ENCODE measurements around the gene FEZ2. TPM values are rescaled to one million over a fixed set of nuclear protein-coding genes. Genes with fewer than 3 reads are reported as not detected.

Gene FEZ2
- polyA plus RNA-seq, 4 donors, result 23.5 to 50.0 (median 35.0) TPM

DNA sequence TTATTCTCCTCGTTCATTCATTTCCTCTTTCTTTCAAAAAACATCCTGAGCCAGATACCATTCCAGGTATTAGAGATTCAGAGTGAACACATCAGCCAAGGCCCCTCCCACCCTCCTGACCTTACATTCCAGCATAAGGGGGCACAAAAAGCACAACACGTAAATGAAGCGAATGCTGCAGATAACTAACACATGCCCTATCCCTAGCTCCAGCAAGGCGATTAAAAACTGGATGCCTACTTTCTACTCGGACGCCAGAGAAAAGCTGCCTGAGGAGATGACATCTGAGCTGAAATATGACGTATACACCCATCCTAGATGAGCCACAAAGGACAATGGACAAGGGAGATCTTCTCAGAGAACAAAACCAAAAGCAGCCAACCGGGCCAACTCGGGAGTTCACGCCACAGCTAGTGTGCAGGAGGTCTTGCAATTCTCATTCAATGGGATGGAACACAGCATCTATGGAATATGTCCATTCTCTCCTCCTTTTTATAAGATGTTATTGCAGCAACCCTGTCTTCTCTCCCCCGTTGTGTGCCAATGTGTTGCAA, 33.5 kb downstream of the FEZ2 start:
- H3K9me3 ChIP-seq (ENCODE audit: control insufficient read depth in 2 of 2, insufficient read depth in 1 of 2, low read depth in 1 of 2, low read length in 1 of 2), result no peaks in the 10 kb centered on the region
- peaks cover 0 to 4% (median 0%) of the 10 kb centered on the region in 3 donors for H3K4me1 ChIP-seq (ENCODE audit: control insufficient read depth in 3 of 3, insufficient read depth in 2 of 3, low read depth in 1 of 3, low read length in 2 of 3)
- H3K4me3 ChIP-seq (ENCODE audit: low read depth in 1 of 3, low read length in 3 of 3), result no peak overlapping the region
- H3K36me3 ChIP-seq (ENCODE audit: control insufficient read depth in 3 of 3, insufficient read depth in 2 of 3, low read depth in 1 of 3, low read length in 3 of 3), result peaks cover 0 to 18% (median 7%) of the 10 kb centered on the region in 3 donors
- H3K27me3 ChIP-seq (ENCODE audit: control insufficient read depth in 3 of 3, insufficient read depth in 3 of 3, low read length in 3 of 3), result no peaks in the 10 kb centered on the region
- no peak overlapping the region for H3K27ac ChIP-seq (ENCODE audit: low read depth in 1 of 3, low read length in 2 of 3)
- DNase-seq (no peak), FAIRE-seq (no peak)
- WGBS, 3 donors, result 92 to 97% (median 94%) methylated on average over 11 of the region's 11 CpGs

DNA sequence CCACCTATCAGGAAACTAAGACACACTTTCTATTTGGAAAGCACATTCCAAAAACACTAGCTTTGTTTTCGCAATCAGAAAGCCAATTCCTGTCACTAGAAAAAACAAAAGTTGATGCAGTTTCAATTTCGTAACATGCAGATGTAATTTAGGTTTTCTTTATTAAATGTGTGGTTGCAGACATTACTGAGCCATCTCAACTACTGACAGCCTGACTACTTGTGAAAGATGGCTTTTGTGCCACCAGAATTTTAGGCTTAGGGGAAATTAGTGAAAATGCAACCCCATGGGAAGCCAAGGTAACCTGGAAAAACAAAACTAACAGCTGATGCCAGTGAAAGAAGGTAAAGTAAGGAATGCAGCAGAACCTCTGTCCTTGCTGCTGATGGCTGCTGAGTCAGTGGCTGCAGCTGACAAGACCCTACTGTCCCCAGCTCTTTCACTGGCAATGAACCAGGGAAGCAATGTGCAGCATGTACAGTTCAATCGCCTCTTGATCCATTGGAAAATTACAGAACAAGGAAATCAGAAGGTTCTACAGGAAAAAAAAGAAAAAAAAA, 34.9 kb downstream of the FEZ2 start:
- H3K27me3 ChIP-seq (ENCODE audit: control insufficient read depth in 3 of 3, insufficient read depth in 3 of 3, low read length in 3 of 3), result no peaks in the 10 kb centered on the region
- DNase-seq (no peak), FAIRE-seq (no peak)
- H3K4me1 ChIP-seq (ENCODE audit: control insufficient read depth in 3 of 3, insufficient read depth in 2 of 3, low read depth in 1 of 3, low read length in 2 of 3), result peaks cover 0 to 4% (median 0%) of the 10 kb centered on the region in 3 donors
- peak overlapping the region in 1 of 3 donors; percentile 53 for H3K27ac ChIP-seq (ENCODE audit: low read depth in 1 of 3, low read length in 2 of 3)
- WGBS, 3 donors, result 77 to 92% (median 90%) methylated on average over 3 of the region's 3 CpGs
- H3K4me3 ChIP-seq (ENCODE audit: low read depth in 1 of 3, low read length in 3 of 3), result no peak overlapping the region
- H3K9me3 ChIP-seq (ENCODE audit: control insufficient read depth in 2 of 2, insufficient read depth in 1 of 2, low read depth in 1 of 2, low read length in 1 of 2), result no peaks in the 10 kb centered on the region
- H3K36me3 ChIP-seq (ENCODE audit: control insufficient read depth in 3 of 3, insufficient read depth in 2 of 3, low read depth in 1 of 3, low read length in 3 of 3), result peaks cover 0 to 18% (median 10%) of the 10 kb centered on the region in 3 donors

DNA sequence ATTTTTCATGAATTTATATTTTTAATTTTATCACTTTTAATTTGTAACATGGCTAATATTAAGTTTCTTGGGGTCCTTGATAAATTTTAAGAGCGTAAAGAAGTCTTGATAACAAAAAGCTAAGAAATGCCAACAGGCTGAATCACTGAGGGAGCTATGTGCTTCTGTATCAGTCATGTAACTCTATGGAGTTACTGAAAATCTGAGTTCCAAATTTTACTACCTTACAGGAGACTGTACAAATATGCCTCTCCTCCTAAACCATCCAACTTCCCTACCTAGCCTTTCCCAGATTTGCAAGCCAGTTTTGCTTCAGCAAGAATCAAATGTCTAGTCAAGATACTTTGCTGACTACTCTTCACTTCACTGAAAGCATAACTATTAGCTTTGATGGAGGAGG, 35.7 kb downstream of the FEZ2 start:
- FAIRE-seq (no peak), DNase-seq (no peak)
- Histone ChIP-seq H3K4me3 (ENCODE audit: low read depth in 1 of 3, low read length in 3 of 3) (no peak overlapping the region), H3K27ac (ENCODE audit: low read depth in 1 of 3, low read length in 2 of 3) (no peak overlapping the region), H3K4me1 (ENCODE audit: control insufficient read depth in 3 of 3, insufficient read depth in 2 of 3, low read depth in 1 of 3, low read length in 2 of 3) (peaks cover 0 to 4% (median 0%) of the 10 kb centered on the region in 3 donors), H3K9me3 (ENCODE audit: control insufficient read depth in 2 of 2, insufficient read depth in 1 of 2, low read depth in 1 of 2, low read length in 1 of 2) (no peaks in the 10 kb centered on the region), H3K36me3 (ENCODE audit: control insufficient read depth in 3 of 3, insufficient read depth in 2 of 3, low read depth in 1 of 3, low read length in 3 of 3) (peaks cover 0 to 18% (median 10%) of the 10 kb centered on the region in 3 donors), H3K27me3 (ENCODE audit: control insufficient read depth in 3 of 3, insufficient read depth in 3 of 3, low read length in 3 of 3) (no peaks in the 10 kb centered on the region)
- WGBS, 3 donors, result 97 to 100% (median 97%) methylated on average over 1 of the region's 1 CpG

DNA sequence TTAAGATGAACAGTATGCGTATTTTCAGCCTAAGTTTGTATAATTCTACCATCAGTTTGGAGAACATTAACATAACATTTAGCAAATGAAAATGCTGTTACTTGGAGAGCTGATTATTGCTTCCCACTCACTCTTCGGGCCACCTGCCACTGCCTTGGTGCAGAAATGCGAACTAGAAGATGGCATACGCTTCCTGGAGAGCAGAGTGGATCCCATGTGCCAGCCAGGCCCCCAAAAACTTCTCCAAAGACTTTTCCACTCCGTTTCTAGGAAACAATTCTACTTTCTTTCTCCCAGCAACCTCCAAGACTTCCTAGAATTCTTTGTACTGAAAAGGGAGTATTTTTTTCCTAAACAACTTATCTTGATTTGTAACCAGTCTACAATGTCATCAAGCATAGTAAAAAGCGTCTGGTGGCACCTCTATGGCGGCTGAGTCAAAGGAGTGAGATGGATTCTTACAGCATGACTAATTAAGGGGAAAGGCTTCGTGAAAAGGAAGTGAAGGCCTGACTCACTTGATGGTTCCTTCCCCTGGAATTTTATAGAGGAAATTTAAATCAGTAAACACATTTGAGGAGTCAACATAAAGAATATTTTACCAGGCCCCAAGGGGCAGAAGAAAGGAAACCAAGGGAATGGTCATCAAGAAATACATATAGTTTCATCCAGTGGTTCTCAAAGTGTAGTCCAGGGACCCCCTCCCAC, 36.6 kb downstream of the FEZ2 start:
- H3K4me3 ChIP-seq (ENCODE audit: low read depth in 1 of 3, low read length in 3 of 3), result no peak overlapping the region
- 72 to 80% (median 73%) methylated on average over 8 of the region's 8 CpGs for WGBS, 3 donors
- H3K27ac ChIP-seq (ENCODE audit: low read depth in 1 of 3, low read length in 2 of 3), result peak overlapping the region in 2 of 3 donors; percentile 26 to 77
- peaks cover 0 to 18% (median 8%) of the 10 kb centered on the region in 3 donors for H3K36me3 ChIP-seq (ENCODE audit: control insufficient read depth in 3 of 3, insufficient read depth in 2 of 3, low read depth in 1 of 3, low read length in 3 of 3)
- no peaks in the 10 kb centered on the region for H3K9me3 ChIP-seq (ENCODE audit: control insufficient read depth in 2 of 2, insufficient read depth in 1 of 2, low read depth in 1 of 2, low read length in 1 of 2)
- FAIRE-seq, result no peak
- DNase-seq, result peak; percentile 26 to 55
- H3K4me1 ChIP-seq (ENCODE audit: control insufficient read depth in 3 of 3, insufficient read depth in 2 of 3, low read depth in 1 of 3, low read length in 2 of 3), result peaks cover 0 to 4% (median 0%) of the 10 kb centered on the region in 3 donors
- H3K27me3 ChIP-seq (ENCODE audit: control insufficient read depth in 3 of 3, insufficient read depth in 3 of 3, low read length in 3 of 3), result no peaks in the 10 kb centered on the region

DNA sequence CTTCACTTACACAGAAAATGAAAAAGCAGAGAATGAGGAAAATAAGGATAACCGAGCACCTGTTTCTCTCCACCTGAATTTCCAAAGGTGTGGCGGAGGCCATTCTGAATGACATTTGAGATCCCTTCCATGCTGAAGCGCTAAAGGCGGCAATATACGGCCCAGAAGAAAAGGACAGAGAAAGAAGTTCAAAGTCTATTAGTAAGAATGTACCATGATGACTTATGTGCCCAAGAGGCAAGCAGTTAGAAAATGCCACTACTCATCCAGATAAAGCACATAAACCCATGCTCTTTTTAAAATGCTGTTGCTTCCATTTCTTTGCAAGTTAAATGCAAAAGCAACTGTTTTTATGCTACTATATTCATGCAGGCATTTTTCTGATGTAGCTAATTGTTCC, 37.2 kb downstream of the FEZ2 start:
- Histone ChIP-seq H3K4me3 (ENCODE audit: low read depth in 1 of 3, low read length in 3 of 3) (no peak overlapping the region), H3K27ac (ENCODE audit: low read depth in 1 of 3, low read length in 2 of 3) (no peak overlapping the region), H3K36me3 (ENCODE audit: control insufficient read depth in 3 of 3, insufficient read depth in 2 of 3, low read depth in 1 of 3, low read length in 3 of 3) (peaks cover 0 to 15% (median 12%) of the 10 kb centered on the region in 3 donors), H3K4me1 (ENCODE audit: control insufficient read depth in 3 of 3, insufficient read depth in 2 of 3, low read depth in 1 of 3, low read length in 2 of 3) (peaks cover 0 to 4% (median 0%) of the 10 kb centered on the region in 3 donors), H3K27me3 (ENCODE audit: control insufficient read depth in 3 of 3, insufficient read depth in 3 of 3, low read length in 3 of 3) (no peaks in the 10 kb centered on the region), H3K9me3 (ENCODE audit: control insufficient read depth in 2 of 2, insufficient read depth in 1 of 2, low read depth in 1 of 2, low read length in 1 of 2) (no peaks in the 10 kb centered on the region)
- DNase-seq (no peak), FAIRE-seq (no peak)
- 88 to 97% (median 96%) methylated on average over 5 of the region's 5 CpGs for WGBS, 3 donors

DNA sequence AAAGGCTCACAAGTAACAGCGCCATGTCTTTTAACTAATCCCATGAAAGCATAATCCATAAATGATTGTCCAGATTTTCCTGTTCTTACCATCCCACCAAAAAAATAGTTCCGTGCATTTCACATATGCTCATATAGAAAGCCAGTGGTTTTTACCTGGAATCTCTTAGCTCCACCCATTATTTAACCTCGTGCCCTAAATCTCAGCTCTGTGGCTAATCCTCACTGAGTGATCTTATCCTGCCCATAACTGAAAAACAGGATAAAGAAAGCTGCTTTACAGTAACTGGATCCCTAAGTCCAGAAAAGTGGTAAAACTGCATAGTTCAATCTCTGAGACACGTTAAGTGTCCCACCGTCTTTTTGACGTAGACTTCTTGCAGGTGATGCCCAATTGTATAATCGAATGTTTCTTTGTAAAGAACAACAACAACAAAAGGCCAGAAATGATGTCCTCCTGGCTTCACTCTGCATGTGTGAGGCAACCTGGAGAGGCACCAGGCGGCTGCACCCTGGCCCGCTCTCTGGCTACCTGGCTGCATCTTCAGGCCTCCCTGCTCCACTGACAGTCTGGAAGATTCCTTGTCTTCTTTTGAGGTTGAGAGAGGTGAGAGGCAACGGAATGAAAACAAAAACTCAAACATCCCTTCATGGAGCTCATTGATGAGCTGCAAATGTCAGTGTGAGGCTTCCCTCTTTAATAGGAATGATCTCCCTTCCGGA, 38.6 kb downstream of the FEZ2 start:
- no peak overlapping the region for H3K27ac ChIP-seq (ENCODE audit: low read depth in 1 of 3, low read length in 2 of 3)
- no peaks in the 10 kb centered on the region for H3K27me3 ChIP-seq (ENCODE audit: control insufficient read depth in 3 of 3, insufficient read depth in 3 of 3, low read length in 3 of 3)
- peaks cover 0 to 4% (median 0%) of the 10 kb centered on the region in 3 donors for H3K4me1 ChIP-seq (ENCODE audit: control insufficient read depth in 3 of 3, insufficient read depth in 2 of 3, low read depth in 1 of 3, low read length in 2 of 3)
- peaks cover 0 to 15% (median 10%) of the 10 kb centered on the region in 3 donors for H3K36me3 ChIP-seq (ENCODE audit: control insufficient read depth in 3 of 3, insufficient read depth in 2 of 3, low read depth in 1 of 3, low read length in 3 of 3)
- DNase-seq (no peak), FAIRE-seq (no peak)
- H3K9me3 ChIP-seq (ENCODE audit: control insufficient read depth in 2 of 2, insufficient read depth in 1 of 2, low read depth in 1 of 2, low read length in 1 of 2), result no peaks in the 10 kb centered on the region
- WGBS, 3 donors, result 94 to 98% (median 97%) methylated on average over 11 of the region's 11 CpGs
- no peak overlapping the region for H3K4me3 ChIP-seq (ENCODE audit: low read depth in 1 of 3, low read length in 3 of 3)

DNA sequence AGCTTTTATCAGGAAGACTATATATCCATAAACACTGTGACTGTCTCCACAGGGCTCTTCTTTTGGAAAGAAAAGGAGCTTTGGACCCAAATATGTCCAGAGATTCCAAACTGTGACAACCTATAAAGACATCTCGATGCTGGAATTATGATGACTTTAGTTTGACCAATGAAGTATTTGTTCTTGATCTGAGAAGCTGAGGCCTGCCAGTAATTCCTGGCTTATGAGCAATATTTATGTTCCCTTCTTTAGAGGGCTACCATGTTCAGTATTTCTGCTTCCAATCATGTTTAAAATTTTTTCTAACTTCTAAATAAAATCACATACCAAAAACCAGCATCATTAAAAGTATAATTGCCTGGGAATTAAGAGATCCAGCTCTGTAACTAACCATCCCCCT, 41.1 kb downstream of the FEZ2 start:
- DNase-seq (no peak), FAIRE-seq (no peak)
- H3K9me3 ChIP-seq (ENCODE audit: control insufficient read depth in 2 of 2, insufficient read depth in 1 of 2, low read depth in 1 of 2, low read length in 1 of 2), result no peaks in the 10 kb centered on the region
- WGBS, 3 donors, result 78 to 100% (median 88%) methylated on average over 1 of the region's 1 CpG
- peaks cover 0 to 18% (median 10%) of the 10 kb centered on the region in 3 donors for H3K36me3 ChIP-seq (ENCODE audit: control insufficient read depth in 3 of 3, insufficient read depth in 2 of 3, low read depth in 1 of 3, low read length in 3 of 3)
- peaks cover 0 to 4% (median 0%) of the 10 kb centered on the region in 3 donors for H3K4me1 ChIP-seq (ENCODE audit: control insufficient read depth in 3 of 3, insufficient read depth in 2 of 3, low read depth in 1 of 3, low read length in 2 of 3)
- H3K4me3 ChIP-seq (ENCODE audit: low read depth in 1 of 3, low read length in 3 of 3), result no peak overlapping the region
- H3K27me3 ChIP-seq (ENCODE audit: control insufficient read depth in 3 of 3, insufficient read depth in 3 of 3, low read length in 3 of 3), result no peaks in the 10 kb centered on the region
- H3K27ac ChIP-seq (ENCODE audit: low read depth in 1 of 3, low read length in 2 of 3), result no peak overlapping the region

DNA sequence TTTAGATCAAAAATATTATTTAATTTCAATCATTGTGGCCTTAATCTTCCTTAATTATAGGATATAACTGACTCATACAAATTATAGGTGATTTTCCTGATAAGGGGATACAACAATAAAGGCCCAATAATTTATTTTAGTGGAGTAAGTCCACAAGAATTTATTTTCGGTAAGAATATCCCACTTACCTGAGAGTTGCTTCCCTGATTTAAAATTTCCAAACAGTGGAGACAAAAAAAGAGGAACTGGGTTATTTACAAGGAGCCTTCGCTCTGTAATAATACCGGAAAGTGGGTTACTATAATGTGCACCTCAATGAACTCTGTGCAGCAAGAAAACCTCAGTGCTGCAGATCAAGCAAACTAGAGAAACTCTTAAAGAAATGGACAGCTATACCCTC, 42.2 kb downstream of the FEZ2 start:
- H3K4me1 ChIP-seq (ENCODE audit: control insufficient read depth in 3 of 3, insufficient read depth in 2 of 3, low read depth in 1 of 3, low read length in 2 of 3), result no peaks in the 10 kb centered on the region
- no peaks in the 10 kb centered on the region for H3K9me3 ChIP-seq (ENCODE audit: control insufficient read depth in 2 of 2, insufficient read depth in 1 of 2, low read depth in 1 of 2, low read length in 1 of 2)
- FAIRE-seq (no peak), DNase-seq (no peak)
- 88 to 94% (median 91%) methylated on average over 3 of the region's 3 CpGs for WGBS, 3 donors
- H3K4me3 ChIP-seq (ENCODE audit: low read depth in 1 of 3, low read length in 3 of 3), result no peak overlapping the region
- no peak overlapping the region for H3K27ac ChIP-seq (ENCODE audit: low read depth in 1 of 3, low read length in 2 of 3)
- peaks cover 0 to 20% (median 10%) of the 10 kb centered on the region in 3 donors for H3K36me3 ChIP-seq (ENCODE audit: control insufficient read depth in 3 of 3, insufficient read depth in 2 of 3, low read depth in 1 of 3, low read length in 3 of 3)
- no peaks in the 10 kb centered on the region for H3K27me3 ChIP-seq (ENCODE audit: control insufficient read depth in 3 of 3, insufficient read depth in 3 of 3, low read length in 3 of 3)
